NCI-H1436 treated with DMSO at 0.1 percent for 48 hours (cell line): ENCODE results near the gene IL3RA.
"Not testable (repeated sequence)": the region's sequence is repeated elsewhere in the genome, so short reads cannot be mapped to it uniquely, and the experiment has no call there.

Experiments used
- DNase-seq: peaks from one replicate; lab custom pipeline; 2025; lab: John Stamatoyannopoulos, UW

The IL3RA gene

GRCh38 chrX:1336331-1336943 is at the start of gene IL3RA:
Gene IL3RA (plus strand): TSS chrX:1336785. CDS start chrX:1341766, 4,981 bp downstream.
- DNase-seq = no peak

GRCh38 chrX:1289535-1289934 is 47.0 kb upstream of the IL3RA start:
- no peak for DNase-seq

DNA sequence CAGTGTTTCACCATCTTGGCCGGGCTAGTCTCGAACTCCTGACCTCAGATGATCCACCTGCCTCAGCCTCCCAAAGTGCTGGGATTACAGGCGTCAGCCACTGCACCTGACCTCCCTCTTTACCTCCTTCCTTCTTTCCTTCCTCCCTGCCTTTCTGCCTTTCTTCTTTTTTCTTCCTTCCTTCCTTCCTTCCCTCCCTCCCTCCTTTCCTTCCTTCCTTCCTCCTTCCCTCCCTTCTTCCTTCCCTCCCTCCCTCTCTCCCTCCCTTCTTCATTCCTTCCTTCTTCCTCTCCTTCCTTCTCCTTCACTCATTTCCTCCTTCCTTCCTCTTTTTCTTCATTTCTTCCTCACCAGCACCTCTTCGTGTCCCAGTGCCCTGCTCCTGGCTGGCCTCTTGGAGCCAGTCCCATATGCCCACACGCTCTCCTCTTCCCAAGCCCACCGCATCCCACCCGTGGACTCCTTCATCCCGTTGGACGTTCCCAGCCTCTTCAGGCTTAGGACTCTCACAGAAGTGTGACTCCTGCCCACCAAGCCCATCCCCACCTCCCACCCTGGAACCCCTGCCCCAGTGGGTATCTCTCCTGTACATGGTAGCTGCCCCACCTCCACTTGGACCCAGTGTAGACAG is 45.4 kb upstream of the IL3RA start:
- DNase-seq = no peak

DNA sequence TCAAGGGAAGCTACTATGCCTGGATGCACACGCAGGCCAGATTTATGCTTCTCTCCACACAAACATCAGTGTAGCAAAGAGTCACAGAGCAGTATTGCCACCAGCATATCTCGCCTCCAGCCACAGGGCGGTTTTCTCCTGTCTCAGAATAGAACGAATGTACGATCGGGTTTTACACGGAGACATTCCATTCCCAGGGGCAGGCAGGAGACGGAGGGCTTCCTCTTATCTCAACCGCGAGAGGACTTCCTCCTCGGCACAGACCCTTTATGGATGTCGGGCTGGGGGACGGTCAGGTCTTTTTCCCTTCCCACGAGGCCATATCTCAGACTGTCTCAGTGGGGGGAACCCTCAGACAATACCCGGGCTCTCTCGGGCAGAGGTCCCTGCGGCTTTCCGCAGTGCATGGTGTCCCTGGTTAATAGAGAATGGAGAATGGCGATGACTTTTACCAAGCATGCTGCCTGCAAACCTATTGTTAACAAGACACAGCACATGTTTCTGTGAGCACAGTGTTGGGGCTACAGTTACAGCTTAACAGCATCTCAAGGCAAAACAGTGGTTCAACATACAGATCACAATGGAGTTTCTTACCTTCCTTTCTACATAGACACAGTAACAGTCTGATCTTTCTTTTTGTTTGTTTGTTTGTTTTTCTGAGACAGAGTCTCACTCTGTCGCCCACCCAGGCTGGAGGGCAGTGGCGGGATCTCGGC is 43.9 kb upstream of the IL3RA start:
- no peak for DNase-seq

DNA sequence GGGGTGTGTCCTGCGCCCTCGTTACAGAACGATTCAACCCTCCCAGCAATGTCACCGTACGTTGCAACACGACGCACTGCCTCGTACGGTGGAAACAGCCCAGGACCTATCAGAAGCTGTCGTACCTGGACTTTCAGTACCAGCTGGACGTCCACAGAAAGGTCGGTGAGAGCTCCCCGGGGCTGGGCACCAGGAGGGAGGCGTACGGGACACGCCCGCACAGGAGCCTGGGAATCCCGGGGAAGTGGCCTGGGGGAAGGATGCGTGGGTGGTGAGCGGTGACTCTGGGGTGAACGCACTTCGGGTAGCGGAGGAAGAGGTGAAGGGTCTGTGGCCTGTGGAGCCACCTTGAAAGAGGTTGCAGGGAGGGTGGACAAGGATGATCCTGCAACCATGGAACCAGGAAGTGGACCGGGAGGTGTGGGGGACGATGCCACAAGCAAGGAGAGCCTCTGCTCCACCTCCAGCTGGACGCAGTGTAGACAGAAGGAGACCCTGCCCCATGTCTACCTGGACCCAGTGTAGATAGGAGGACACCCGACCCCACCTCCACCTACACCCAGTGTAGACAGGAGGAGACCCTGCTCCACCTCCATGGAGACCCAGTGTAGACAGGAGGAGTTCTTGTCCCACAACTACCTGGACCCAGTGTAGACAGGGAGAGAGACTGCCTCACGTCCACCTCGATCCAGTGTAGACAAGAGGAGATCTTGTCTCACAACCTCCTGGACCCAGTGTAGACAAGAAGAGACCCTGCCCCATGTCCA is 42.1 kb upstream of the IL3RA start:
- no peak for DNase-seq

DNA sequence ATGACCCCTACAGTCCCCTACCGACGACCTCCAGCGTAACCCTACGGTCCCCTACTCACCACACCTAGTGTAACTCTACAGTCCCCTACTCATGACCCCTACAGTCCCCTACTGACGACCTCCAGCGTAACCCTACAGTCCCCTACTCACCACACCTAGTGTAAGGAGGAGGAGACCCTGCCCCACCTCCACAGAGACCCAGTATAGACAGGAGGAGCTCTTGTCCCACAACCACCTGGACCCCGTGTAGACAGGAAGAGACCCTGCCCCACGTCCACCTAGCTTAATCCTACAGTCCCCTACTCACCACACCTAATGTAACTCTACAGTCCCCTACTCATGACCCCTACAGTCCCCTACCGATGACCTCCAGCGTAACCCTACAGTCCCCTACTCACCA is 41.0 kb upstream of the IL3RA start:
- no peak for DNase-seq

DNA sequence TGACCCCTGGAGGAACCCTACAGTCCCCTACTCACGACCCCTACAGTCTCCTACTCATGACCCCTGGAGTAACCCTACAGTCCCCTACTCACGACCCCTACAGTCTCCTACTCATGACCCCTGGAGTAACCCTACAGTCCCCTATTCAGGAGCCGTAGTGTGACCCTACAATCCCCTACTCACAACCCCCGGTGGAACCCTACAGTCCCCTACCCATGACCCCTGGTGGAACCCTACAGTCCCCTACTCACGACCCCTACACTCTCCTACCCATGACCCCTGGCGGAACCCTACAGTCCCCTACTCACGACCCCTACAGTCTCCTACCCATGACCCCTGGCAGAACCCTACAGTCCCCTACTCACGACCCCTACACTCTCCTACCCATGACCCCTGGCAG is 39.0 kb upstream of the IL3RA start:
- not testable (repeated sequence) for DNase-seq

- DNase-seq = no peak
Measured at GRCh38 chrX:1300449-1300848, 36.1 kb upstream of the IL3RA start.

DNA sequence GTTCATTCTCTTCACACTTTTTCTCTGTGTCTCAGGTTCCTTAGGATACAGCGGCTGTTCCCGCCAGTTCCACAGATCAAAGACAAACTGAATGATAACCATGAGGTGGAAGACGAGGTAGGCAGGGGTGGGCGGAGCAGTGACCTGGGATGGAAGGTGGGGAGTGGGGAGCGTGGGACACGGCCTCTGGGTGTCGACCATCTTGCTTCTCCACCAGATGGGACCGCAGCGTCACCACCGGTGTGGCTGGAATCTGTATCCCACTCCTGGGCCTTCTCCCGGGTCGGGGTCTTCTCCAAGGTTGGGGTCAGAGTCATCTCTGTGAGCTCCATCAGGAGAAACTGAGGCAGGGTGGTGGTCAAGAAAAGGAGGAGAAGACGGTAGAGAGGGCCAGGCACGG is 31.2 kb upstream of the IL3RA start:
- no peak for DNase-seq

- DNase-seq = no peak
Measured at GRCh38 chrX:1306909-1307625, 29.5 kb upstream of the IL3RA start.

- DNase-seq = no peak
Measured at GRCh38 chrX:1307626-1308340, 28.8 kb upstream of the IL3RA start.

GRCh38 chrX:1308476-1308875 is 28.1 kb upstream of the IL3RA start:
- no peak for DNase-seq

- DNase-seq = not testable (repeated sequence)
Measured at GRCh38 chrX:1308917-1309316, 27.7 kb upstream of the IL3RA start.

GRCh38 chrX:1313788-1314187 is 22.8 kb upstream of the IL3RA start:
- DNase-seq = no peak

DNA sequence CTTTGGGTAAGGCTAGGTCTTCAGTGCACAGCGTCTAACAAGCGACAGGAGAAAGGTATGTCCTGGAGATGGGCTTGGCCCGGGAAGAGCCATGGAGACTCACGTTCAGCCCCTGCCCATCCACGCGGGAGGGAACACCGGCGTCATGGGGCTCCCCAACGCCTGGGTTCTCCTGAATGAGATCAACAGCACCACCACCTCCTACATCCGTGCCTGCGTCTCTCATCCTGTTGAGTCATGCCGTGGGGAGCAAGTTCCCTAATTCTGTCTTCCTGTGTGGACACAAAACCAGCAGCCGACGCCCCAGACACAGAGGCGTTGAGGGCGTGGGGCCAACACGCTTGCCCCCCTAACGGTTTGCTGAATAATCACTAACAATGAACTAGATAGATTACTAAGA is 20.1 kb upstream of the IL3RA start:
- no peak for DNase-seq

DNA sequence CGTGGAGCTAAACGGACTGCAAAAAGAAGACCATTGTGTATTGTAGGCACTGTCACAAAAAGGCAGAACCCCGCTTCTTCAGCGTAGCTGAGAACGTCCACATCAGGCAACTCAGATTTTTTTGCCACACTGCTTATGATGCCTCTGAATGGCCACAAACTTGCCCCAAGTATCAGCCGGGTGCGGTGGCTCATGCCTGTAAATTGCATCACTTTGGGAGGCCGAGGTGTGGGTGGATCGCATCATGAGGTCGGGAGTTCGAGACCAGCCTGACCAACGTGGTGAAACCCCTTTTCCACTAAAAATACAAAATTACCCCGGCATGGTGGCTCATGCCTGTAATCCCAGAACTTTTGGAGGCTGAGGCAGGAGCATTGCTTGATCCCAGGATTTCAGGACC is 14.9 kb upstream of the IL3RA start:
- no peak for DNase-seq

GRCh38 chrX:1322393-1322792 is 14.2 kb upstream of the IL3RA start:
- DNase-seq = no peak

DNA sequence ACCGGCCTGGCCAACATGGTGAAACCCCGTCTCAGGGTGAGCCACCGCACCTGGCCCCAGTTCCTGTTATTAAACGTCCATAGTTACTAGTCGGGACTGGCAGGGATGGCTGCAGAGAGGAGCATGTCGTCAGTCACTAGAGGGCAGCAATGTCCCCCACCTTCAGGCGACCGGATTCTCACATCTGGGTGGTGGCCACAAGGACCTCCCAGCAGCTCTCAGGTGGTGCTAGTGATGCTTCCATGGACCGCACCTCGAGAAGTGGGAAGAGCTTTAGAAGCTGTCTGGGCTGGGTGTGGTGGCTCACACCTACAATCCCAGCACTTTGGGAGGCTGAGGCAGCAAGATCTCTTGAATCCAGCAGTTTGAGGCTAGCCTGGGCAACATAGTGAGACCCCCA is 13.3 kb upstream of the IL3RA start:
- no peak for DNase-seq

- DNase-seq = no peak
Measured at GRCh38 chrX:1325515-1326116, 11.0 kb upstream of the IL3RA start.

GRCh38 chrX:1327651-1328304 is 8.8 kb upstream of the IL3RA start:
- DNase-seq = no peak
